Measurements from ENCODE around the gene ANKRD34A.

DNA sequence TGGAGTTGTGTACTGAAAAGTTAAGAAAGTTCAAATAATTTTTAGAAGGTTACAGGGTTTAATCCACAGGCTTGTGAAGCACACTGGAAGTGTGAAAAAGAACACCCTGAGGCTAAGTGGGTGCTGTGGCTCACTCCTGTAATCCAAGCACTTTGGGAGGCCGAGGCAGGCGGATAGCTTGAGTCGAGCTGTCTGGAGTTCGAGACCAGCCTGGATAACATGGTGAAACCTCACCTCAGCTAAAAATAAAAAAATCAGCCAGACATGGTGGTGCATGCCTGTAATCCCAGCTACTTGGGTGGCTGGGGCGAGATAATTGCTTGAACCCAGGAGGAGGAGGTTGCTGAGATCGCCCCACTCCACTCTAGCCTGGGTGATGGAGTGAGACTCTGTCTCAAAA, 22.2 kb upstream of the ANKRD34A start:
- TF ChIP-seq, protein P1, sequence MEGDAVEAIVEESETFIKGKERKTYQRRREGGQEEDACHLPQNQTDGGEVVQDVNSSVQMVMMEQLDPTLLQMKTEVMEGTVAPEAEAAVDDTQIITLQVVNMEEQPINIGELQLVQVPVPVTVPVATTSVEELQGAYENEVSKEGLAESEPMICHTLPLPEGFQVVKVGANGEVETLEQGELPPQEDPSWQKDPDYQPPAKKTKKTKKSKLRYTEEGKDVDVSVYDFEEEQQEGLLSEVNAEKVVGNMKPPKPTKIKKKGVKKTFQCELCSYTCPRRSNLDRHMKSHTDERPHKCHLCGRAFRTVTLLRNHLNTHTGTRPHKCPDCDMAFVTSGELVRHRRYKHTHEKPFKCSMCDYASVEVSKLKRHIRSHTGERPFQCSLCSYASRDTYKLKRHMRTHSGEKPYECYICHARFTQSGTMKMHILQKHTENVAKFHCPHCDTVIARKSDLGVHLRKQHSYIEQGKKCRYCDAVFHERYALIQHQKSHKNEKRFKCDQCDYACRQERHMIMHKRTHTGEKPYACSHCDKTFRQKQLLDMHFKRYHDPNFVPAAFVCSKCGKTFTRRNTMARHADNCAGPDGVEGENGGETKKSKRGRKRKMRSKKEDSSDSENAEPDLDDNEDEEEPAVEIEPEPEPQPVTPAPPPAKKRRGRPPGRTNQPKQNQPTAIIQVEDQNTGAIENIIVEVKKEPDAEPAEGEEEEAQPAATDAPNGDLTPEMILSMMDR (IDR thresholded peaks at IDR 0.05): no peak
- no peak for TF ChIP-seq EP300 (IDR thresholded peaks at IDR 0.05)

Data from ovary (tissue), 3 donors.